GM18951 (cell line): ENCODE measurements around the gene RNU6-1.

ENCODE experiments used
- POLR2A ChIP-seq: IDR thresholded peaks from 4 replicates; pipeline ENCODE4 v1.6.1; 2011; ENCODE audit warnings: mild to moderate bottlenecking; ENCODE audit not compliant: insufficient read length, insufficient read depth; ENCODE audit errors: extremely low read depth
- in situ Hi-C: fragments of 300-500 bp; cut with MboI; formaldehyde crosslinking; loops from one replicate; pipeline ENCODE4 v1.12.0; 2022; ENCODE audit warnings: low sequenced_read_pairs, mixed read lengths, inconsistent platforms; ENCODE audit not compliant: unreplicated experiment

RNU6-1 gene

DNA sequence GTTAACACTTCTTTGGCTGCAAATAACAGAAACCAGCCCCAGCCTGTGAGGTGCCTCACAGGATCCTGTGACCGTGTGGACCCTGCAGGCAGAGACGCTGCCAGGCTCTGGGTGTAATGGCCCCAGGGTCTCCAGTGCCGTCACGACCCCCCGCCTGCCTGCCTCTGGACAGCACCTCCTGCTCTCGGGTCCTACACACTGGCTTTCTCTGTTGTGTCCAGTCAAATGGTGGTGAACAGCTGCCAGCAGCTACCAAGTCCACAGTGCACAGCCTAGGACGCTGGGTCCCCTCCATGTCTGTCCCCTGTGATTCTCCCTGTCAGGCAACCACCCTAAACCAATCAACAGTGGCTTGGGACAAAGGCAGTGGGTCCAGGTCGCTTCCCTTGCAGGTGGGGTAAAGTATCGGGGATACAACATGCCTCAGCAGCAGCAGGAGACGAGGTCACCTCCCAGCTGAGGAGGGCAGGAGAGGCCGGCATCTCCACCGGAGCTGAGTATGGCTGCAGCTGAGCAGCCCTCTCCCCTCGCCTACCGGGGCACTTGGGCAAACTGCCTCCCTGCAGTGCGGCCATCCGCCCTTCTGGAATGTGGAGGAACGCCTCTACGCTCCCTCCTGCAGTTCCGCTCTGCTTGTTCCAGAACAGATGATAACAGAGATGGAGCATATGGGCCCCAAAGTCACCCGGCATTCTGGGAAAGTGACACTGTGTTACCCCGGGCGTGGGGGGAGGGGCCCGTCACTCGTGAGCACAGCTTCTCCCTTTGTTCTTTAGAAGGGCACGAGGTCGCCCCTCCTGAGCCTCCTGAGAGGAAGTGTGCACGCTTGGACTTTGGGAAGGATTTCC lies 35.6 kb downstream of the RNU6-1 start:
- in situ Hi-C loops: no loop called here
- no peak for TF ChIP-seq POLR2A

GRCh38 chr15:67803299-67803698 lies 36.5 kb downstream of the RNU6-1 start:
- no peak for TF ChIP-seq POLR2A
- in situ Hi-C loops: no loop called here

GRCh38 chr15:67801926-67802914 lies 37.6 kb downstream of the RNU6-1 start:
- no peak for TF ChIP-seq POLR2A
- in situ Hi-C loops: no loop called here

DNA sequence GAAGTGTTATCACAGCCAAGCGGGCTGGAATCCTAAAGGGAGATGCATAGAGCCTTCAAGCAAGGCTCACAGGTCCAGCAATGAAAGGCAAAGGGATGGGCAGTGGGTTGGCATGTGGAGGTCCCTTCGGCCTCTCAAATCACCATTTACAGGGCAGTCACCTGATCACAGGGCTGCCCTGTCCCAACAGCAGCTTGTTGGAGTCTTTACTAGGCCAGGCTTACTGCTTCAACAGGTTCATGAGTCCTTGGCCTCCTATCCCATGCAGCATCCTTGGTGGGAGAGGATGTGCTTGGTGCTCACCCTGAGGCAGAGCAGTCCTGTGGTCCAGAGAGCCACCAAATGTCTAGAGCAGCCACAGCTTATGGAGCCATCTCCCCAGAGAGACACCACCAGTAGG lies 38.7 kb downstream of the RNU6-1 start:
- in situ Hi-C loops: no loop called here
- TF ChIP-seq POLR2A: no peak

GRCh38 chr15:67799801-67800205 lies 40.0 kb downstream of the RNU6-1 start:
- no peak for TF ChIP-seq POLR2A
- in situ Hi-C loops: no loop called here

DNA sequence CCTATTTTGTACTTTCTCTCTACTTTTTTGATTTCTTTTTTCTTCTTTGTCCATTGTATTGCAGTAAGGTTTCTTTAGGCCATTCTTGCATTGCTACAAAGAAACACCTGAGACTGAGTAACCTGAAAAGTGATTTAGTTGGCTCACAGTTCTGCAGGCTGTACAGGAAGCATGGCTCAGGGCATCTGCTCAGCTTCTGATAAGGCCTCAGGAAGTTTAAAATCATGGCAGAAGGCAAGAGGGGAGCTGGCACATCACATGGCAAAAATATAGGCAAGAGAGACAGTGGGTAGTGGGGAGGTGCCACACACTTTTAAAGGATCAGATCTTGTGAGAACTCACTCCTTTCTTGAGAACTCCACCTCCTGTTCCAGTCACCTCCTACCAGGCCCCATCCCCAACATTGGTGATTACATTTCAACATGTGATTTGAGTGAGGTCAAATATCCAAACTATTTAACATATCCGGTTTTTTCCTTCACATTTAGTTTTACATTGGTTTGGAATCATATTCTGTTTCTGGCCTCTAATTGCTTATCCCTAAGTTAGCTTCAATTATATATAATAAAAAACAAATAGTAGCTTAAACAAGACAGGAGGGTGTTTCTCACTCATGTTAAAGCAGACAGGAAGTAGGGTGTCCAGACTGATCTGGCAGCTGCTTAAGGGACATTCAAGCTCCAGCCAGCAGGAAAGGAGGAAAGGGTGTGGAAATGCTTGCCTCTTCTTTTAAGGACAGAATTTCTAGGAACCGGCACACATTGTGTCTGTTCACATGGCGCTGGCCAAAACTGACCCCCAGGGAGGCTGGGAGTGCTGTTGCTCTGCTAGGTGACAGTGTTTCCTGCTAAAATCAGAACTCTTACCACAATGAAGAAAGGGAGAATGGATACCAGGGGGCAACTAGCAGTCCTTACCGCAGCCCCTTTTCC lies 43.4 kb downstream of the RNU6-1 start:
- no peak for TF ChIP-seq POLR2A
- in situ Hi-C loops: no loop called here

GRCh38 chr15:67794832-67795574 lies 44.8 kb downstream of the RNU6-1 start:
- in situ Hi-C loops: no loop called here
- no peak for TF ChIP-seq POLR2A

DNA sequence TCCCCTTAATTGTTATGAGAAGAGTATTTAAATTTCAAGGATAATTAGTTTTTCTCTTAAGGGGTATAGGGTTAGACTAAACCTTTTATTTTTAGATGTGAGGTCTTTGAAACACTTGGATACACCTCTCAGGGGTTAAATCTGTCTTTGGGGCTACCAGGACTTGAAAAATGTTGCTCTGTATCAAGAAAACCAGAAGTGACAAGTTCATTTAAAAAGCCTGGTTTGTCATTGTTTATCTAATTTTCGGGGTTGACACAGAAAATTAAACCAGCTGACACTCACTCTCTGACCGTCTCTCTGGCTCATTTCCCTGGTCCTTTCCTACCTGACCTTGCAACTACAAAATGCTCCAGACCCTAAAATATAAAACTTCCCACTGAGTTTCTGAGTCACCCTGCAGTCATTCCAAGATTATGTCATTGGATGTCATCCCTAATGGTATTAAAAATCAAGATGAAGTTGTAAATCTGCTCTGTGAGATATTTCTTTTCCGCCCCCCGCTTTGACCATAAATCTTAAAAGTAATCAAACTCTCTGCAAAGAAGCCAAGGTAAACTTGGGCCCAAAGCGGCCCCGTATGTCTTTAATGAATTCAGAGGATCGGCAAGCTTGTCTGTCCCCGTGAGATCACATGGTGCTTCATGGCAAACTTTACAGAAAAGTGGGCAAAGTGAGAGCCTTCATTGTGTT lies 47.4 kb downstream of the RNU6-1 start:
- TF ChIP-seq POLR2A: no peak
- in situ Hi-C loops: no loop called here

- no peak for TF ChIP-seq POLR2A
- in situ Hi-C loops: no loop called here
Measured at GRCh38 chr15:67790610-67791319, 49.1 kb downstream of the RNU6-1 start.
